CD4-positive, alpha-beta T cell (primary cell): ENCODE measurements around the gene DPEP2NB. TPM values are rescaled to one million over a fixed set of nuclear protein-coding genes. Genes with fewer than 3 reads are reported as not detected.
A peak's percentile ranks its signal among the peaks of the same experiment; 100 is the strongest.

Experiments used
- ATAC-seq: fragments of 200-7000 bp; cut with Tn5 transposase; one replicate; pipeline ENCODE4 v1.10.0; 2022; ENCODE audit warnings: mild to moderate bottlenecking; ENCODE audit not compliant: poor library complexity
- CTCF ChIA-PET: fragments of 350-600 bp; sonication (Branson Sonifier 250); formaldehyde crosslinking; loops from one replicate; lab custom pipeline; 2021; ENCODE audit warnings: antibody characterized with exemption, inconsistent platforms; lab: Charles Lee
- POLR2A ChIA-PET: fragments of 350-600 bp; sonication (Branson Sonifier 250); formaldehyde crosslinking; loops from one replicate; lab custom pipeline; 2021; ENCODE audit warnings: antibody characterized with exemption, inconsistent platforms; lab: Charles Lee
- DNase-seq, 14 experiments: peaks; one replicate each; pipeline ENCODE4 v3.0.0-alpha.2; 2013 to 2020; ENCODE audit warnings: mixed read lengths in 2 of 14
- H3K27ac ChIP-seq, 2 donors: one replicate each; pipeline versions ENCODE4 v1.5.1 to v1.7.0; 2013; ENCODE audit warnings: low read length in 2 of 2, low read depth in 1 of 2, mild to moderate bottlenecking in 1 of 2
- H3K27me3 ChIP-seq, 2 experiments: 1 replicate in 1 of 2; 2 replicates in 1 of 2; pipeline versions ENCODE4 v1.6.1 to v1.7.0; 2013; ENCODE audit warnings: low read length in 2 of 2, control low read depth in 1 of 2, mild to moderate bottlenecking in 1 of 2, moderate library complexity in 1 of 2; ENCODE audit not compliant: insufficient read depth in 2 of 2, control insufficient read depth in 1 of 2
- H3K36me3 ChIP-seq: one replicate; pipeline ENCODE4 v1.6.1; 2013; ENCODE audit warnings: low read length, control low read depth; ENCODE audit not compliant: insufficient read depth
- H3K4me1 ChIP-seq: one replicate; pipeline ENCODE4 v1.6.1; 2013; ENCODE audit warnings: low read length, control low read depth; ENCODE audit not compliant: insufficient read depth
- H3K4me3 ChIP-seq: one replicate; pipeline ENCODE4 v1.5.1; 2013; ENCODE audit warnings: mild to moderate bottlenecking, low read length, moderate library complexity
- H3K9me3 ChIP-seq, 2 experiments: 1 replicate in 1 of 2; 2 replicates in 1 of 2; pipeline versions ENCODE4 v1.6.1 to v1.7.0; 2013; ENCODE audit warnings: low read length in 2 of 2, mild to moderate bottlenecking in 2 of 2, control low read depth in 1 of 2, moderate library complexity in 1 of 2; ENCODE audit not compliant: control insufficient read depth in 1 of 2, insufficient read depth in 1 of 2
- H3K27ac Mint-ChIP-seq: one replicate; pipeline ENCODE4 v1.8.0; 2020; ENCODE audit warnings: mixed read lengths
- H3K27me3 Mint-ChIP-seq: one replicate; pipeline ENCODE4 v1.8.0; 2021; ENCODE audit warnings: mixed read lengths
- H3K36me3 Mint-ChIP-seq: one replicate; pipeline ENCODE4 v1.8.0; 2021; ENCODE audit warnings: low read depth, mixed read lengths
- H3K4me1 Mint-ChIP-seq: one replicate; pipeline ENCODE4 v1.8.0; 2021; ENCODE audit warnings: low read depth, mixed read lengths
- H3K4me3 Mint-ChIP-seq: one replicate; pipeline ENCODE4 v1.8.0; 2020; ENCODE audit warnings: mild to moderate bottlenecking, mixed read lengths
- H3K9me3 Mint-ChIP-seq: one replicate; pipeline ENCODE4 v1.8.0; 2020; ENCODE audit warnings: mixed read lengths
- intact Hi-C, 2 experiments: fragments of 100-400 bp; cut with DNase I in 1 of 2; cut with micrococcal nuclease in 1 of 2; formaldehyde crosslinking; loops; one replicate each; pipeline versions ENCODE4 v1.15.1 to v1.9.0; 2023 to 2025; cut with DNase I, micrococcal nuclease
- total RNA-seq, 174 experiments: library from RNA in 2 of 174; stranded (reverse) in 2 of 174; gene quantifications; one replicate each; pipeline ENCODE4 v1.2.3 and lab custom pipeline; 2021 to 2026
- TF ChIP-seq, protein P1 (sequence below): fragments of 200-600 bp; IDR thresholded peaks from one replicate; pipeline ENCODE4 v1.8.0; 2022; ENCODE audit warnings: antibody characterized with exemption, mild to moderate bottlenecking

Gene DPEP2NB
- total RNA-seq, 2 experiments from 2014 or later, result not detected

DNA sequence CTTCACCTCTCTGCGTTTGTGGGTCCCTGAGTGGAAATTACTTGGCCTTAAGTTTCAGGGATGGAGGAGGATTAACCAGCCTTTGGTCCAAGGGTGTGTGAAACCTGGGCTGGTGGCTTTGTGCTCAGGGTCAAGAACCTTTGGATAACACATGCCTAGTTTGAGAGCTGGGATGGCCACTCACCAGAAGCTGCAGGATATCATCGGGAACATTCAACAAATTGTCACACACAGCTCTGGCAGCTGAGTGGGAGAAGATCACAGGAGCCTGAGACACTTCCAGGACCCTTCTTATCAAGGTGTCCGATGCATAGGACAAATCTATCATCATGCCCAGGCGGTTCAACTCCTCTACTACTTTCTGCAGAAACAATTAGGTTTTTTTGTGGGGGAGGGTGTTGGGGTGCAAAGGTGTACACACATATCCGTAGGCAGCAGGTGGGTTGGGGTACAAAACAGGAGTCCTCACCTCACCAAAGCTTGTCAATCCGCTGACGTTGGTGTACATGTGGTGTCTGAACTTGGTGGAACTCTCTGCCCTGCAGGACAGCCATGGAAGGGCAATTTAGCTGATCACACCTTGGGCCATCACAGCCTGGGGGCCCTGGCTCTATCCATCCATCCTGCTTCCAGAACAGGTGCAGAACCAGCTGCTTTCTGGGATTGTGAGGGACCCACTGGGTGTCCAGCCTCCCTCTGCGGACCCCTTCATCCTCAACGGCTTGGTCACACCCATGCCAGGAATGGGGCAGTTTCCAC lies 38.1 kb downstream of the DPEP2NB start:
- Mint-ChIP-seq H3K27ac (no peak overlapping the region), H3K9me3 (no peaks in the 10 kb centered on the region), H3K27me3 (no peaks in the 10 kb centered on the region), H3K4me3 (no peak overlapping the region), H3K36me3 (no peaks in the 10 kb centered on the region), H3K4me1 (peaks cover 1% of the 10 kb centered on the region)
- Histone ChIP-seq H3K36me3 (no peaks in the 10 kb centered on the region), H3K4me3 (no peak overlapping the region), H3K27ac (no peak overlapping the region), H3K4me1 (no peaks in the 10 kb centered on the region), H3K27me3 (no peaks in the 10 kb centered on the region), H3K9me3 (no peaks in the 10 kb centered on the region)
- intact Hi-C loops, result no loop called here
- TF ChIP-seq, protein P1, sequence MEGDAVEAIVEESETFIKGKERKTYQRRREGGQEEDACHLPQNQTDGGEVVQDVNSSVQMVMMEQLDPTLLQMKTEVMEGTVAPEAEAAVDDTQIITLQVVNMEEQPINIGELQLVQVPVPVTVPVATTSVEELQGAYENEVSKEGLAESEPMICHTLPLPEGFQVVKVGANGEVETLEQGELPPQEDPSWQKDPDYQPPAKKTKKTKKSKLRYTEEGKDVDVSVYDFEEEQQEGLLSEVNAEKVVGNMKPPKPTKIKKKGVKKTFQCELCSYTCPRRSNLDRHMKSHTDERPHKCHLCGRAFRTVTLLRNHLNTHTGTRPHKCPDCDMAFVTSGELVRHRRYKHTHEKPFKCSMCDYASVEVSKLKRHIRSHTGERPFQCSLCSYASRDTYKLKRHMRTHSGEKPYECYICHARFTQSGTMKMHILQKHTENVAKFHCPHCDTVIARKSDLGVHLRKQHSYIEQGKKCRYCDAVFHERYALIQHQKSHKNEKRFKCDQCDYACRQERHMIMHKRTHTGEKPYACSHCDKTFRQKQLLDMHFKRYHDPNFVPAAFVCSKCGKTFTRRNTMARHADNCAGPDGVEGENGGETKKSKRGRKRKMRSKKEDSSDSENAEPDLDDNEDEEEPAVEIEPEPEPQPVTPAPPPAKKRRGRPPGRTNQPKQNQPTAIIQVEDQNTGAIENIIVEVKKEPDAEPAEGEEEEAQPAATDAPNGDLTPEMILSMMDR, result no peak
- peak in 1 of 14 experiments; percentile 3 for DNase-seq
- no peak for ATAC-seq
- ChIA-PET POLR2A (no interaction called here), CTCF (no interaction called here)

DNA sequence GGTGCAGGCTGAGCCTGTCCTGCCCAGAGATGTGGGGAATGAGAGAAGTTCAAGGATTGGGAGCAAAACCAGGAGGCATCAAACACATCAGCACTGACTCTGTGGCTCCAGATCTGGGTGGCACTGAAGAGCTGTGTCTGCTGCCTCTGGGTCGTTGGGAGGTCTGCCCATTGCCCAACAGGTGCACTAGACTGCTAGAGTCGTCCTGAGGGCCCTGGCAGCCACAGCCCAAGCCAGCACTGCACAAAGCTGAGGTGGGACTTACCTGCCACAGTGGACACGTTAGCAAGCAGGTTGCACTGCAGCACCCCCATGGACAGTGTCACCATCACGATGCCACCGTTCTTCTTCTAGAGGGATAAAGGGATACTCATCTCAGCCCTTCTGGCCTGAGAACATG lies 38.7 kb downstream of the DPEP2NB start:
- Histone ChIP-seq H3K4me1 (no peaks in the 10 kb centered on the region), H3K27ac (no peak overlapping the region), H3K36me3 (no peaks in the 10 kb centered on the region), H3K9me3 (no peaks in the 10 kb centered on the region), H3K4me3 (no peak overlapping the region), H3K27me3 (no peaks in the 10 kb centered on the region)
- H3K36me3 Mint-ChIP-seq, result no peaks in the 10 kb centered on the region
- intact Hi-C loops, result no loop called here
- no peaks in the 10 kb centered on the region for H3K27me3 Mint-ChIP-seq
- TF ChIP-seq, protein P1, result no peak
- no peak for ATAC-seq
- no peaks in the 10 kb centered on the region for H3K4me1 Mint-ChIP-seq
- no peak for DNase-seq
- H3K27ac Mint-ChIP-seq, result no peak overlapping the region
- CTCF ChIA-PET, result no interaction called here
- H3K9me3 Mint-ChIP-seq, result no peaks in the 10 kb centered on the region
- no peak overlapping the region for H3K4me3 Mint-ChIP-seq
- POLR2A ChIA-PET, result no interaction called here

- H3K36me3 ChIP-seq, result no peaks in the 10 kb centered on the region
- no peaks in the 10 kb centered on the region for H3K27me3 Mint-ChIP-seq
- no peaks in the 10 kb centered on the region for H3K4me1 ChIP-seq
- no peaks in the 10 kb centered on the region for H3K9me3 ChIP-seq
- H3K27ac Mint-ChIP-seq, result no peak overlapping the region
- intact Hi-C loops, result no loop called here
- no peak for DNase-seq
- ChIA-PET POLR2A (interaction anchor here (0.6 kb wide), 1 partner anchor 10 kb away, joined by 4 read pairs; no protein-coding TSS in a partner anchor), CTCF (no interaction called here)
- no peak overlapping the region for H3K27ac ChIP-seq
- no peaks in the 10 kb centered on the region for H3K36me3 Mint-ChIP-seq
- H3K4me1 Mint-ChIP-seq, result no peaks in the 10 kb centered on the region
- TF ChIP-seq, protein P1, result no peak
- no peak for ATAC-seq
- no peaks in the 10 kb centered on the region for H3K27me3 ChIP-seq
- H3K4me3 ChIP-seq, result no peak overlapping the region
- no peak overlapping the region for H3K4me3 Mint-ChIP-seq
- H3K9me3 Mint-ChIP-seq, result no peaks in the 10 kb centered on the region
These were observed 39.5 kb downstream of the DPEP2NB start for GRCh38 chr16:67976205-67976604.
